Fibroblast of skin of right quadriceps (primary cell): Measurements from ENCODE around the gene HAUS3.
"Not testable (repeated sequence)": the region's sequence is repeated elsewhere in the genome, so short reads cannot be mapped to it uniquely, and the experiment has no call there.

Source experiments
- DNase-seq: peaks from one replicate; pipeline ENCODE4 v3.0.0-alpha.2; 2013

HAUS3 gene

GRCh38 chr4:2250357-2251072 is 8.6 kb upstream of the HAUS3 start:
- DNase-seq: no peak

DNA sequence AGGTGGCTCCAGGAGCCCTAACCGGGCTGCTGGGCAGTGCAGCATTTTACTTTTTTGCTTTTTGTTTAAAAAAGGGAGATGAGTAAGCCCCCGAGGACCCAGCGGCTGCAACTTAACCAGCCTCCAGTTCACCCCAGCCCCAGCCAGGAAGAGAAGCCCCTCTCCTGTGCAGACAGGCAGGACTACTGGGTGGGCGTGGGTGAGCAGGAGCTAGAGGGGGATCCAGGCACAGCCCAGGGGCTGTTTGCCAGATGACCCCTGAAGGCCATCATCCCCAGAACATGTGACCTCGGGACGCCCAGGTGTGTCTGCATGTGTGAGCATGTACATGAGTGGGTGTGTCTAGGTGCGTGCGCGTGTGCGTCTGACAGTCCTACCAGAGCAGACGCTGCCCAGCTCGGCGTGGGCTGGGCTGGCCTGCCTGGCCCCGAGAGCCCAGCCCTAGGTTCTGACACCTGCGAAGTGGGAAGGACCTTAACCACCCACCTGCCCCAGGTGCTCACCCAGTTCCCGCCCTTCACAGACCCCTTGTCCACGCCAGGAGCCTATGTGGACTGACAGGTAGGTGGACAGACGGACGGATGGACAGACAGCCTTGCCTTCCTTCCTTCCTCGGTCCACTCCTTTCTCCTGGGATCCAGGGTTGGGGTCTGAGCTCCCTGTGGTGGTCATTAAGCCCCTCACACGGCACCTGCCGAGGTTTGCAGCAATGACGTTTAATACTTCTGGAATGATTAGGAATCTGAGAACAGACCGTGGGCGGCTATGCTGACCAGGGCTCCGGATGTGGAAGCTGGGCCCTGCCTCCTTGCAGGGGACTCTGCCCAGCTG is 7.8 kb upstream of the HAUS3 start:
- DNase-seq: no peak

DNA sequence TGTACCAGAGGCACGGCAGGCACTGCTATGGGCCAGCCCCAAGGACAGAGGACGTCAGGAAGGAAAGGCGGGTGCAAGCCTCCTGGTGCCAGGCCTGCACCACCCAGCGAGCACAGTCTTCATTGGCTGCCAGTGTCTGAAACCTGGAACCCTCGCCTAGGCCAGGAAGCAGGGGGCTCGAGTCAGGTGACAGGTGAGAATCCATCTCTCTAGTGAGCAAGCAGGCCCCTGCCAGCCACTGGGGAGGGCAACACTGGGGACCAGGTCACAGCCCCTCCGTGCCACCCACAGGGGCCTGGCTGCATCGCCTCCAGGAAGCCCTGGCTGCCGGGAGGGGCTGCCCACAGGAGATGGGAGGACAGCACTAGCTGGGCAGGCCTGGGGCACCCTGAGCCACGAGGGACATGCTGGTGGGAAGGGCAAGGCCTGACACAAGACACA is 6.9 kb upstream of the HAUS3 start:
- DNase-seq: no peak

DNA sequence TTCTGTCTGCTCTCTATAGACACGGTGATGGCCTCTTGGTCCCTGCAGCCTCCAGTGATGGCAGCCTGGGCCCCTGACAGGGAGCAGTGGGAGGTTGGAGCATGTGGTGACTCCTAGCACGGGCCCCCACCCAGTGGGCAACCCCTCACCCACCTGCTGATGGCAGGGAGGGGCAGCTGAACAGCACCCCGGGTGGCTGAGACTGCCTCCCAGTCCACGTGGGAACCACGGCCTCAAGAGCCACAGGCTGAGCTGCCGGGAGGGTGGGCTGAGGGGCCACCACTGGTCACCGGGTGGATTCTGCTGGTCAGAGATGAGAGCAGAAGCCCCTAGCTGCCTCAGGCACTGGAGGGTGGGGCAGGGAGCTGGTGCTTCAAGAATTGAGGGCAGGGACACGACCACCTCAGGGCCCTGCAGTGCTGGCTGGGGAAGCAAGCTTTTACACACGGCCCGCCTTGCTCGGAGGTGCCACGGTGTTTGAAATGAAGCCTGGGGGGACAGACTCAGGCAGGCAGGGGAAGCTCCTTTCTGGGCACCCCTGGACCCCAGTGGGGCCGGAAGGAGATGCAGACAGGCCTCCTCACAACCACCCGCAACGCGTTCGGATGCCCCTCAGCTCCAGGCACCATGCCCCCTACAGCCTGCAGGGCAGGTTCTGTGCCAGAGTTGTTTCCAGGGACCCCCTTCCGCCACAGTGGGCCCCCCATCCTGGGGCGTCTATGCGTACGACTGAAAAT is 6.3 kb upstream of the HAUS3 start:
- DNase-seq: no peak

- no peak for DNase-seq
These were observed 5.5 kb upstream of the HAUS3 start for GRCh38 chr4:2247128-2248043.

DNA sequence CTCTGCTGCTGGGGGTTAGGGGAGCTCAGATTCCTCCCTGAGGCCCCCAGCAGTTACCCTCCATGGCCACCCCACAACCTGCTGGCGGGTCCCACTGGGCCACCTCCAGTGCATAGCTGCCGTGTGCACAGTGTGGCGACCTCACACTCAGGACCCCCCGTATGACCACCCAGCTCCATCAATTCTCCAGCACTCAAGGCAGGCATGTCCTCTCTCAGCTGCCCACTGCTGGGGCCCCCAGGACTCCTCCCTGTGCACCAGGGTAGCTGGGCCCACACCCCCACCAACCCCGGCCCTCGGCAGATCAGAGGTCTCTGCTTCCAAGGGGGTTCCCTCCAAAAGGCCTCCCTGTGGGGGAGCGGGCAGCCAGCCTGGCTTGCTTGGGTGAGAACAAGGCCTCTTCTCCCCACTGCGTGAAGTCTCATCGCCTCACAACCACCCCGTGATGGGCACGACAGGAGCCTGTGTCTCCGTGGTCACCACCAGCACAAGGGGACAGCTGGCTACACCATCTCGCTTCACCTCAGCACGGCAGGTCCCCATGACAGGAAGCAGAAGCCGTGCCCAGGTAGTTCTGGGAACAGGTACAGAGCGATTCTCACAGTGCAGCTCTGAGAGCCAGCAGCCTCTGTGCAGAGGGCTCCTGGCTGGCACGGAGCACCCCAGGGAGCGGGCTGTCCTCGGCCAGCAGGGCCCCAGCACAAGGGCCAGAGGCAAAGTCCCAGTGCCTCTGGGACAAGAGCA is 4.6 kb upstream of the HAUS3 start:
- no peak for DNase-seq

DNA sequence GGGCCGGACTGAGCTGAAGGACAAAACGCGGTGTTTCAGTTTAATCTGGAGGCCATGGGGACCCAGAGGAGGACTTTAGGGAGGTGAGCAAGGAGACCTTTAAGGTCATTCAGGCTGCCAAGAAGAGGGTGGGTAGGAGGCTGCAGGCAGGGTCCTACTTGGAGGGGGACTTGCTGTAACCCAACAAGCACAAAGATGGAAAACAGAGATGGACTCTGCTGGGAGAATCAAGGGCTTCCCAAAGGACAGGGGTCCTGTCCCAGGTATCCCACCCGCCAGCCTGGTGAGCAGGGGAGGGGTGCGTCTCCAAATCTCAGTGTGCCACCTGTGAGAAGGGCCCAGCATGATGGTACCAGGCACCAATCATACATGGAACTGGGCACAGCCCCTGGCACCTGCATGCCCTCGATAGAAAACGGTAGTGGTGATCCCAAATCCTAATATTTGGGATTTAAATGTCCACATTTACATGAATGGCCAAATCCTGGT is 3.9 kb upstream of the HAUS3 start:
- no peak for DNase-seq

DNA sequence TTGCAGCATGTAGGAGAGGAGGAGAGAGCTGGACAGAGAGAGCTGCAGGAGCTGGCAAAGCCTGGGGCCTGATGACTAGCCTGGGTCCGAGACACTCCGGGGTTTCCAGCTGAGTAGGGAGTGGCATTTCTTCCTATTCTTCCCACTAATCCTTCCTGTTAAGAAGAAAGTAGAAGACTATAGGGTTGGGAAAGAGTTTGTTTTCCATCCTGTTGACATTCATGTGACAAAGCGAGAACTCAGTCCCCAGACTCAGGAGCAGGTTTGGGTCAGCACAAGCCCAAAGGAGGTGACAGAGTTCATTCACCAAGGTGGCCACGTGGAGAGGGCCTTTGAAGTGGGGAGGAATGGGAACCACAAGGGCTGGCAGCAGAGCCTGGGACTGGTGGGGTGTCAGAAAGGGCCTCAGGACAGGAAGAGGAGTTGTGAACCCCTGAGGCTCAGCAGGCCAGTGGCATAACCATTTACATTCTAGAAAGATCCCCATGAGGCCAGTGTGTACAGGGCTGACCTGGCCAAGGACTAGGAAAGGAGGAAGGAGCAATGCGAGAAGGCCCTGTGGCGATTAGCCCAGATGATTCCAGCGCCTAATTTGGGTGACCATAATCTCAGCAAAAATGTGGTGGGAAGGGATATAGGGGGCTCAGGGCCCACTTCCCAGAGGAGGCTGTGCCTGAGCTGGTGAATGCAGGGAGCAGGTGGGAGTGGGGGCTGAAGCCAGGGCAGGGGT is 3.3 kb upstream of the HAUS3 start:
- no peak for DNase-seq

DNA sequence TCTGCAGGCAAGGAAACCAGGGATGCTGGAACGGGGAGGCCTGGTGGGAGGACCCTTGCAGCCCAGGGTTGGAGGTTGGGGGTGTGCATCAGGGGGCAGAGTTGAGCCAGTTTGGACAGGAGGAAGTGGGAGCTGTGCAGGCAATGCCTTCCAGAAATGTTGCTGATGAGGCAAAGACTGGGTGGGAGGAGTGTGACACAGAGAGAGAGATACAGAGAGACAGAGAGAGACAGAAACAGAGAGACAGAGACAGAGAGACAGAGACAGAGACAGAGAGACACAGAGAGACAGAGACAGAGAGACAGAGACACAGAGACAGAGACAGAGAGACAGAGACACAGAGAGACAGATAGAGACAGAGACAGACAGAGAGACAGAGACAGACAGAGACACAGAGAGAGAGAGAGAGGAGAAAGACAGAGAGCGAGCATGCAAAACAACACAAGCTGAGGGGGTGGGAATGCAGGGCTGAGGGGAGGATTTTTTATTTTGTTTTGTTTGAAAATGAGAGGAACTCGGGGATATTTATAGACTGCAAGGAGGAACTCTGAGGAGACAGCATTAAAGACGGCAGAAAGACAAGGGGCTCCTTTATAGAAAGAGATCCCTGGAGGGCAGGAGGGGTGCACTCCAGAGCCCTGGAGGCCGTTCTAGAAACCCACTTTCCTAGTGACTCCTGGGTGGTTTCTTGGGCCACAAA is 1.9 kb upstream of the HAUS3 start:
- DNase-seq: peak; percentile 32

- no peak for DNase-seq
These were observed 918 bp downstream of the HAUS3 start for GRCh38 chr4:2241003-2241402.

GRCh38 chr4:2236944-2237666 is 4.8 kb downstream of the HAUS3 start:
- DNase-seq: no peak

- DNase-seq: no peak
These were observed 10.8 kb downstream of the HAUS3 start for GRCh38 chr4:2231082-2231481.

GRCh38 chr4:2226261-2226660 is 15.7 kb downstream of the HAUS3 start:
- DNase-seq: no peak

GRCh38 chr4:2222838-2223237 is 19.1 kb downstream of the HAUS3 start:
- DNase-seq: no peak

DNA sequence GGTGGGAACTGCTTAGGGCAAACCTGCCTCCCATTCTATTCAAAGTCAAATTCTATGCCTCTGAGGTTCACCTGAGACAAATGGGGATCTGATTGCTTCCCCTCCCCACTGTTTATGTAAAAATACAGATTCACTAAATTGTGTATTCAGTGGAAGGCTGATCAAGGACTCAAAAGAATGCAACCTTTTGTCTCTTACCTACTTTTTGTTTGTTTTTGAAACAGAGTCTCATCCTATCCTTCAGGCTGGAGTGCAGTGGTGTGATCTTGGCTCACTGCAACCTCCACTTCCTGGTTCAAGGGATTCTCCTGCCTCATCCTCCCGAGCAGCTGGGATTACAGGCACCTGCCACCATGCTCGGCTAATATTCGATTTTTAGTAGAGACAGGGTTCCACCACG is 20.5 kb downstream of the HAUS3 start:
- not testable (repeated sequence) for DNase-seq

DNA sequence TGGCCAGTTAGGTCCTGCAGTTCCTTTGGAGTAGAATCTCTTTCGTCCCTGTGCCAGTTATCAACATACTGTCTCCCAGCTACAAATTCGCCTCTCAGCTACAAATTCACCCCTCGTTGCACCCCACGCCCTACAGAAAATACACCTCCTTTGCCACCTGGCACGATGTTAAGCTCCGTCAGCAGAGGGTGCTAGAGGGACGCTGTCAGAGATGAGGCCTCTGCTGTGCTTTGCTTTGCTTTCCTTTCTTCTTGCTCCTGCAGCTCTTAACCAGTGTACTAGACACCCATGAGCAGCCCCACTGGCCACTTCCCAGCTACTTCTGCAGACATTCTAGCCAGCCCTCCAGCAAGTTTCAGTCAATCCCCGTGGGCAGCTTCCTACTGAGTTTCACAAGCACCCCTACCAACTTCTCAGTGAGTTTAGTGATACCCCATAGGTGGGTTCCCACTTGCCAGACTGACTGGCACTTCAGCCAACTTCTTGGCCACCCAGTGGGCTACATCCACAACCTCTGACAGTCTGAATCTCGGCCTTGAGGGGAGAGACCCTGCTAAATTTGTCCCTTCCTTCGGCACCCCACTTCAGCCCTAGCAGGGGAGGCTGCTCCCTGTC is 21.8 kb downstream of the HAUS3 start:
- peak; percentile 62 for DNase-seq

GRCh38 chr4:2219233-2219760 is 22.6 kb downstream of the HAUS3 start:
- DNase-seq: no peak

- DNase-seq: no peak
These were observed 23.5 kb downstream of the HAUS3 start for GRCh38 chr4:2218436-2218835.

- peak; percentile 58 for DNase-seq
These were observed 24.2 kb downstream of the HAUS3 start for GRCh38 chr4:2217726-2218125.
